Kidney tubule cell (primary cell): ENCODE measurements around the gene MTRF1.
"Not testable (repeated sequence)": the region's sequence is repeated elsewhere in the genome, so short reads cannot be mapped to it uniquely, and the experiment has no call there.

Experiments used
- DNase-seq: peaks from one replicate; pipeline ENCODE4 v3.0.0-alpha.2; 2018; ENCODE audit warnings: low spot score

Gene MTRF1

DNA sequence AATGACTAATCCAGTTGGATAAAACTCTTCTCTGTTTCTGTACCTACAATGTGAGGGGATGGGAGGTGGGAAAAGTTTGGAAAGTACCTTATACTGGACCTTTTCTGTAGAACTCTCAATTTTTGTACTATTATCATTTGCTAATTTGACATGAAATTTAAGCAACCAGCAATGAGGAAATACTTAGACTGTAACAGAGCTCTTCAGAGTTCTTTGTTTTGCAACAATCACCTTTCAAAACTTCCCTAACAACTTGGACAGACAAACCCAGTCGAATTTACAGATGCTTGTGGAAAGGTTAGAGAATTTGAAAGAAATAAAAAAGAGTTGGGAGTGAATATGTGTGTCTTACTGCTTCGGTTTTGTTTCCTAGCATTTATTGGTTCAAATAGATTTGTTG, 85.8 kb downstream of the MTRF1 start:
- no peak for DNase-seq

DNA sequence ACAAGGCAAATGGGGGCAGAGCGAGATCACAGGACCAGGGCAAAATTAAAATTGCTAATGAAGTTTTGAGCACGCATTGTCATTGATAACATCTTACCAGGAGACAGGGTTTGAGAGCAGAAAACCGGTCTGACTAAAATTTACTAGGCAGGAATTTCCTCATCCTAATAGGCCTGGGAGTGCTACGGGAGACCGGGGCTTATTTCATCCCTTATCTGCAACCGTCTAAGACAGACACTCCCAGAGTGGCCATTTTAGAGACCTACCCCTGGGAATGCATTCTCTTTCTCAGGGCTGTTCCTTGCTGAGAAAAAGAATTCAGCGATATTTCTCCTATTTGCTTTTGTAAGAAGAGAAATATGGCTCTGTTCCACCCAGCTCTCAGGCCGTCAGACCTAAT, 87.8 kb downstream of the MTRF1 start:
- not testable (repeated sequence) for DNase-seq
